Astrocyte (in vitro differentiated cells and primary cell): Measurements from ENCODE around the gene SPTLC2. TPM values are rescaled to one million over a fixed set of nuclear protein-coding genes. Genes with fewer than 3 reads are reported as not detected.
"Not testable (repeated sequence)": the region's sequence is repeated elsewhere in the genome, so short reads cannot be mapped to it uniquely, and the experiment has no call there.

Source experiments
- DNase-seq: peaks from one replicate; pipeline ENCODE4 v3.0.0-alpha.2; 2010; ENCODE audit warnings: low read depth
- FAIRE-seq: peaks from 2 replicates; lab custom pipeline; 2011; peaks lifted over from hg19 to GRCh38; lab: Jason Lieb, UNC
- H2AFZ ChIP-seq: 2 replicates; pipeline ENCODE4 v1.6.0; 2012; ENCODE audit warnings: low read depth, low read length, inconsistent platforms
- H3K27ac ChIP-seq: 2 replicates; pipeline ENCODE4 v1.5.1; 2011; ENCODE audit warnings: low read depth, low read length, inconsistent platforms
- H3K27me3 ChIP-seq: 2 replicates; pipeline ENCODE4 v1.6.0; 2011; ENCODE audit warnings: low read length, inconsistent platforms; ENCODE audit not compliant: insufficient read depth
- H3K36me3 ChIP-seq: 2 replicates; pipeline ENCODE4 v1.5.1; 2011; ENCODE audit warnings: low read length, inconsistent platforms; ENCODE audit not compliant: insufficient read depth
- H3K4me1 ChIP-seq: 2 replicates; pipeline ENCODE4 v1.5.1; 2011; ENCODE audit warnings: low read length, inconsistent platforms; ENCODE audit not compliant: insufficient read depth
- H3K4me2 ChIP-seq: 2 replicates; pipeline ENCODE4 v1.6.0; 2012; ENCODE audit warnings: low read length, inconsistent platforms
- H3K4me3 ChIP-seq: 2 replicates; pipeline ENCODE4 v1.5.1; 2011; ENCODE audit warnings: low read depth, mild to moderate bottlenecking, low read length, inconsistent platforms; ENCODE audit not compliant: insufficient read depth
- H3K79me2 ChIP-seq: 2 replicates; pipeline ENCODE4 v1.6.0; 2012; ENCODE audit warnings: mild to moderate bottlenecking, low read length, inconsistent platforms; ENCODE audit not compliant: insufficient read depth
- H3K9ac ChIP-seq: 2 replicates; pipeline ENCODE4 v1.6.0; 2012; ENCODE audit warnings: mild to moderate bottlenecking, low read length, inconsistent platforms
- H3K9me3 ChIP-seq: 2 replicates; pipeline ENCODE4 v1.5.1; 2012; ENCODE audit warnings: low read depth, mild to moderate bottlenecking, low read length, inconsistent platforms; ENCODE audit not compliant: insufficient read depth
- H4K20me1 ChIP-seq: 2 replicates; pipeline ENCODE4 v1.6.0; 2012; ENCODE audit warnings: low read length, inconsistent platforms; ENCODE audit not compliant: insufficient read depth
- H3K27ac Mint-ChIP-seq: one replicate; pipeline ENCODE4 v1.8.0; 2021; ENCODE audit warnings: mild to moderate bottlenecking, mixed read lengths; ENCODE audit not compliant: unreplicated experiment
- H3K27me3 Mint-ChIP-seq: one replicate; pipeline ENCODE4 v1.8.0; 2021; ENCODE audit warnings: low read depth, mixed read lengths; ENCODE audit not compliant: unreplicated experiment
- H3K36me3 Mint-ChIP-seq: one replicate; pipeline ENCODE4 v1.8.0; 2021; ENCODE audit warnings: low read depth, mixed read lengths; ENCODE audit not compliant: unreplicated experiment
- H3K4me1 Mint-ChIP-seq: one replicate; pipeline ENCODE4 v1.8.0; 2021; ENCODE audit warnings: low read depth, mixed read lengths; ENCODE audit not compliant: unreplicated experiment
- H3K4me3 Mint-ChIP-seq: one replicate; pipeline ENCODE4 v1.8.0; 2021; ENCODE audit warnings: mild to moderate bottlenecking, moderate library complexity, mixed read lengths; ENCODE audit not compliant: unreplicated experiment
- H3K9me3 Mint-ChIP-seq: one replicate; pipeline ENCODE4 v1.8.0; 2021; ENCODE audit warnings: mild to moderate bottlenecking, mixed read lengths; ENCODE audit not compliant: unreplicated experiment
- EZH2 ChIP-seq: IDR thresholded peaks from 2 replicates; pipeline ENCODE4 v1.6.1; 2012; ENCODE audit warnings: mild to moderate bottlenecking, low read length, inconsistent platforms; ENCODE audit not compliant: insufficient read depth
- total RNA-seq: library from RNA; stranded (reverse); gene quantifications from 2 replicates; pipeline ENCODE4 v1.2.1, GENCODE V29; 2021
- TF ChIP-seq, protein P1 (sequence below): IDR thresholded peaks from 2 replicates; pipeline ENCODE4 v1.5.1; 2011; ENCODE audit warnings: low read depth, mild to moderate bottlenecking, inconsistent platforms, low read length, moderate library complexity; ENCODE audit not compliant: insufficient read depth

SPTLC2 gene
- total RNA-seq, 1 donor from 2014 or later = 51.2 TPM

DNA sequence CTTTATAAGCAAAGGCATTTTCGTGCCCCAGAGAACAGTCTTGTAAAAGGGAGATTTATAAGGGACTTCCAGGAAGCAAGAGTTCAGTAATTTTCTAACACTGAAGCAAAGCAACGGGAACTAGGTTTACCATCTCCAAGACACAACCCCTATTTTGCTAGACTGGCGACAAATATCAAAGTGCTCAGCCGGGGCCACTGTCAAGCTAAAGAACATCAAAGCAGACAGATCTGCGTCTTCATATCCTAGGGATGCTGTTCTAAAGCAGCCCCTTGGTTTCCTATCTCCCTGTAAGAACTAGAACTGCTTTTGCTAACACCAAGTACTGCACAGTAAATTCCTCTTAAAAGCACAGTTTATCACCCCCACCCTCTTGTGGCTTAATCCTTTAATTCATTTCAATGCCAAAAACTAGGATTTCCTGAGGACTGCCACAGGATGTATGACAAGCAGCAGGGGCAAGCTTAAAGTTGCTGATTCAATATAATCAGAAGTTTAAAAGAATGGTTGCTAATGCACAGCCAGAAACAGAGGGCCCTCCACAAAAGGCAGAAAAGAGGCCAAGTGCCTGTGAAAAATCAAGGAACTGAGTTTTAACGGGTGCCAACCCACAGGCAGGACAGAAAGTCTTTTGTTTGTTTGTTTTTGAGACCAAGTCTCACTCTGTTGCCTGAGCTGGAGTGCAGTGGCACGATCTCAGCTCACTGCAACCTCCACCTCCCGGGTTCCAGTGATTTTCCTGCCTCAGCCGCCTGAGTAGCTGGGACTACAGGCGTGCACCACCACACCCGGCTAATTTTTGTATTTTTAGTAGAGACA, 73.8 kb downstream of the SPTLC2 start:
- H3K4me1 ChIP-seq = peaks cover 10% of the 10 kb centered on the region
- FAIRE-seq = no peak
- no peaks in the 10 kb centered on the region for H3K27me3 Mint-ChIP-seq

GRCh38 chr14:77541905-77542304, 74.5 kb downstream of the SPTLC2 start:
- no peaks in the 10 kb centered on the region for H3K27me3 ChIP-seq
- H3K9me3 Mint-ChIP-seq = no peaks in the 10 kb centered on the region
- peaks cover 6% of the 10 kb centered on the region for H3K36me3 ChIP-seq
- H3K27ac Mint-ChIP-seq = no peak overlapping the region
- peaks cover 15% of the 10 kb centered on the region for H3K4me1 Mint-ChIP-seq
- TF ChIP-seq, protein P1, sequence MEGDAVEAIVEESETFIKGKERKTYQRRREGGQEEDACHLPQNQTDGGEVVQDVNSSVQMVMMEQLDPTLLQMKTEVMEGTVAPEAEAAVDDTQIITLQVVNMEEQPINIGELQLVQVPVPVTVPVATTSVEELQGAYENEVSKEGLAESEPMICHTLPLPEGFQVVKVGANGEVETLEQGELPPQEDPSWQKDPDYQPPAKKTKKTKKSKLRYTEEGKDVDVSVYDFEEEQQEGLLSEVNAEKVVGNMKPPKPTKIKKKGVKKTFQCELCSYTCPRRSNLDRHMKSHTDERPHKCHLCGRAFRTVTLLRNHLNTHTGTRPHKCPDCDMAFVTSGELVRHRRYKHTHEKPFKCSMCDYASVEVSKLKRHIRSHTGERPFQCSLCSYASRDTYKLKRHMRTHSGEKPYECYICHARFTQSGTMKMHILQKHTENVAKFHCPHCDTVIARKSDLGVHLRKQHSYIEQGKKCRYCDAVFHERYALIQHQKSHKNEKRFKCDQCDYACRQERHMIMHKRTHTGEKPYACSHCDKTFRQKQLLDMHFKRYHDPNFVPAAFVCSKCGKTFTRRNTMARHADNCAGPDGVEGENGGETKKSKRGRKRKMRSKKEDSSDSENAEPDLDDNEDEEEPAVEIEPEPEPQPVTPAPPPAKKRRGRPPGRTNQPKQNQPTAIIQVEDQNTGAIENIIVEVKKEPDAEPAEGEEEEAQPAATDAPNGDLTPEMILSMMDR = no peak
- TF ChIP-seq EZH2 = no peak
- H3K4me3 Mint-ChIP-seq = no peak overlapping the region
- no peak overlapping the region for H3K27ac ChIP-seq
- peaks cover 14% of the 10 kb centered on the region for H4K20me1 ChIP-seq
- H2AFZ ChIP-seq = no peak overlapping the region
- no peak overlapping the region for H3K4me3 ChIP-seq
- H3K27me3 Mint-ChIP-seq = no peaks in the 10 kb centered on the region
- H3K9me3 ChIP-seq = no peaks in the 10 kb centered on the region
- H3K4me2 ChIP-seq = no peak overlapping the region
- peaks cover 9% of the 10 kb centered on the region for H3K79me2 ChIP-seq
- no peak overlapping the region for H3K9ac ChIP-seq
- peaks cover 10% of the 10 kb centered on the region for H3K4me1 ChIP-seq
- H3K36me3 Mint-ChIP-seq = peaks cover 15% of the 10 kb centered on the region
- DNase-seq (no peak), FAIRE-seq (no peak)

More for the DNA sequence above, 73.8 kb downstream of the SPTLC2 start:
- no peak overlapping the region for H3K4me3 Mint-ChIP-seq
- H3K9me3 Mint-ChIP-seq = no peaks in the 10 kb centered on the region
- peaks cover 6% of the 10 kb centered on the region for H3K36me3 ChIP-seq
- H3K4me2 ChIP-seq = peak overlapping the region; percentile 28
- H3K9ac ChIP-seq = peak overlapping the region; percentile 14
- no peak overlapping the region for H3K4me3 ChIP-seq
- peaks cover 12% of the 10 kb centered on the region for H3K36me3 Mint-ChIP-seq
- H3K27ac Mint-ChIP-seq = no peak overlapping the region
- TF ChIP-seq EZH2 = no peak
- TF ChIP-seq, protein P1 = no peak
- H4K20me1 ChIP-seq = peaks cover 14% of the 10 kb centered on the region
- H3K79me2 ChIP-seq = peaks cover 4% of the 10 kb centered on the region
- H3K27me3 ChIP-seq = no peaks in the 10 kb centered on the region
- no peak overlapping the region for H3K27ac ChIP-seq
- H3K4me1 Mint-ChIP-seq = peaks cover 15% of the 10 kb centered on the region
- H2AFZ ChIP-seq = no peak overlapping the region
- H3K9me3 ChIP-seq = no peaks in the 10 kb centered on the region
- peak; percentile 21 for DNase-seq

DNA sequence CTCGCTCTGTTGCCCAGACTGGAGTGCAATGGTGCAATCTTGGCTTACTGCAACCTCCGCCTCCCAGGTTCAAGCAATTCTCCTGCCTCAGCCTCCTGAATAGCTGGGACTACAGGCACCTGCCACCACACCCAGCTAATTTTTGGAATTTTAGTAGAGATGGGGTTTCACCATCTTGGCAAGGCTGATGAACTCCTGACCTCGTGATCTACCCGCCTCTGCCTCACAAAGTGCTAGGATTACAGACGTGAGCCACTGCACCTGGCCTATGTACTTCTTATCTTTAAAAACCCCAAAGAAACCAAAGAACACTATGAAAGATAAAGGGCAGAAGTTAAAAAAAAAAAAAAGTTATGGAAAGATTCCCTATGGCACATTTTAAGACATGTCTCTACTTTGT, 79.5 kb downstream of the SPTLC2 start:
- not testable (repeated sequence) for H3K27ac ChIP-seq, FAIRE-seq, H3K9ac ChIP-seq, H3K9me3 Mint-ChIP-seq, H3K27me3 ChIP-seq, H3K9me3 ChIP-seq, H3K27me3 Mint-ChIP-seq, H4K20me1 ChIP-seq, H3K27ac Mint-ChIP-seq, H3K36me3 Mint-ChIP-seq, H3K4me3 ChIP-seq, H3K4me2 ChIP-seq, H3K4me1 Mint-ChIP-seq, H3K79me2 ChIP-seq, H2AFZ ChIP-seq, H3K4me3 Mint-ChIP-seq, DNase-seq, H3K4me1 ChIP-seq, H3K36me3 ChIP-seq
